AG09319 (cell line): ENCODE measurements around the gene DBNDD1.

Source experiments
- DNase-seq: peaks from one replicate; pipeline ENCODE4 v3.0.0-alpha.2; 2010; ENCODE audit warnings: low read depth; ENCODE audit errors: extremely low read depth
- CTCF ChIP-seq: IDR thresholded peaks from 2 replicates; pipeline ENCODE4 v1.5.1; 2011; ENCODE audit warnings: low read depth, mild to moderate bottlenecking, inconsistent platforms, low read length, moderate library complexity

Gene DBNDD1

GRCh38 chr16:89994389-89994720 is 24.9 kb downstream of the DBNDD1 start:
- no peak for TF ChIP-seq CTCF
- DNase-seq: no peak

- no peak for DNase-seq
- TF ChIP-seq CTCF: no peak
Observed at GRCh38 chr16:89993971-89994370, 25.3 kb downstream of the DBNDD1 start.

GRCh38 chr16:89993377-89993776 is 25.9 kb downstream of the DBNDD1 start:
- TF ChIP-seq CTCF: no peak
- DNase-seq: no peak

GRCh38 chr16:89990799-89991198 is 28.5 kb downstream of the DBNDD1 start:
- no peak for DNase-seq
- TF ChIP-seq CTCF: no peak

GRCh38 chr16:89988951-89989350 is 30.3 kb downstream of the DBNDD1 start:
- TF ChIP-seq CTCF: no peak
- no peak for DNase-seq

GRCh38 chr16:89987169-89987568 is 32.1 kb downstream of the DBNDD1 start:
- TF ChIP-seq CTCF: no peak
- DNase-seq: no peak

GRCh38 chr16:89986600-89986999 is 32.7 kb downstream of the DBNDD1 start:
- no peak for DNase-seq
- TF ChIP-seq CTCF: no peak

GRCh38 chr16:89985219-89985618 is 34.0 kb downstream of the DBNDD1 start:
- no peak for DNase-seq
- TF ChIP-seq CTCF: no peak
